ENCODE results near the gene GPR61. TPM values are rescaled to one million over a fixed set of nuclear protein-coding genes. Genes with fewer than 3 reads are reported as not detected.

Gene GPR61
- total RNA-seq, 1 donor from 2014 or later = not detected

DNA sequence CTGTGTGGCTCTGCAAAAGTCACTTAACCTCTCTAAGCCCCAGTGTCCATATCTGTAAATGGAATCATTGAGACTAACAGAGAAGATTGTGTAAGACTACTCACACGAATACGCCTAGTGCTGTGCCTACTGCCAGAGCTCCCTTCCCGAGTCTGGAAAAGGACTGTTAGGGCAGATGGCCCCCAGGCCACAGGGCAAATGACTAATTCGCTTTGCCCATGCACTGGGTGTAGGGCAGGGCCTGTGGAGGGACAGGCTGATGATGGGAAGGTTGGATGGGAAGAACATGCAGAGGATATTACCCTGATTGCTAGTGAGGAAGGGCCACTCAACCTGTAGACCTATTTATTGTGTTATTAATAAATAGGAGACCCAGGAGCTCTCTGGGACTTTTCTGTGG is 4.2 kb upstream of the GPR61 start:
- no peak for DNase-seq (ENCODE audit: low spot score)

DNA sequence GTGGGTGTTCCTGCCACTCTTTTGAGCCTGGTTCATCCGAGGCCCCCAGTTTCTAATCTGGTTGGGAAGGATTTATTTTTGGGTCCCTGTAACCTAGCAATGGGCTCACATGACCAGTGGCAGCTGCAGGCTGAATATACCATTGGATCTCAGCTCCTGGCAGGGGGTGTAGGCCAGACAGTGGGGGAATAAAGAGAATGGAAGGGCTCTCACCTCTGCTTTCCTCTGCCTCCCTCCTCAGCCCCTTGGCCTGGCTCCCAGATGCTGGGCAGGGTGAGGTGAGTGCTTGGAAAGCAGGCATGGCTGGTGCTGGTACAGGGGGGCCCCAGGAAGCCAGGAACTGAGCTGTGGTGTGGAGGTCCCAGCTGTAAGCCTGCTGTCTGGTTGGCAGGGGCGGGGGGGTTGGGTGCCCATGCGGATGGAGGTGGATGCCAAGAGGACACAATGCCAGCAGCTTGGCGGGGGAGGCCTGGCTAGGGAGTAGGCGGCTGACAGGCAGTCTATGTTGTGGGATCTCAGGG is 3.6 kb upstream of the GPR61 start:
- DNase-seq (ENCODE audit: low spot score) = no peak

DNA sequence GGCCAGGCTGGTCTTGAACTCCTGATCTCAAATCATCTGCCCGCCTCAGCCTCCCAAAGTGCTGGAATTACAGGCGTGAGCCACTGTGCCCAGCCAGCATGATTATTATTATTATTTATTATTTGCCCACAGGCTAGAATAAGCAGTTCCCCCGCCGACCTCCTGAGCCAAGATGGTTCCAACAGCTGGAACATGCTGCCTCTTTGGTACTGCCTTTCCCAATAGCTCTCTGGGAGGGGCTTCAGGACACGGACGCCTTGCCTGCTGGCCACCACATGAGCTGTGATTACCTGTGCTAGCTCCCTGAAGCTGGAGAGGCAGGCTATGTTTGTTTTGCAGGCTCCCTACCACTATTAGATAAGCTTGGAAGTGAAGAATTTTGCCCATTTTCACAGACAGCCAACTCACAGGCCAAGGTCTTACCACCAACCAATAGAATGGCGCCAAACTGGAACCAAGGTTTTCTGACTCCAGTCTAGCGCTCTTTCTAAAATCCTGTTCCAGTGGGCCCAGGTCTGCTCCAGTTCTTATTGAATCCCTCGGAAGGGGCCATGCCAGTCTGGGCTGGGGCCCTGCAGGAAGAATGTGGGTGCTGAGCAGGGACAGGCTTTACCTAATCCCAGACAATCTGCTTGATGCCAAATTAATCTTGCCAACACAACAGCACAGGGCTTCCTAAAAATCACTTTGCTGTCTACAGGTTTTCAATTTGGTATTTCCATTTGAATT is 2.1 kb upstream of the GPR61 start:
- no peak for DNase-seq (ENCODE audit: low spot score)

GRCh38 chr1:109538827-109539555 is 681 bp upstream of the GPR61 start:
- no peak for DNase-seq (ENCODE audit: low spot score)

DNA sequence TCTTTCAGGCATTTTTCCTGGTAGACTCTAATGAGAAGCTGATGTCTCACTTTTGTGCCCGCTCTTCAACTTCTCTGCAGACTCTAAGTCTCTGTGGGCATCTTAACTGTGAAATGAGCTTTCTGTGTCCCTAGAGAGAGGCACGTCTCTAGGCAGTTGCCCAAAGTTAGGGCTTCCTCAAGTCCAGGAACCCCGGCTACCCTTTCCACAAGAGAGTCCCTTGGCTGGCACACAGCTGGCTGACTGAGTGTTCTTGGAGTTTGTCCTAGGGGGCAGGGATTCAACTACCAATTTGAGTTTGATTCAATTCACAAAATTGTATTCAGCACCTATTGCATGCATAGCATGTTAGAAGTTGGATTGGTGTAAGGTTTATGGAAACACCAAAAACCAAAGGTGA is 1.4 kb downstream of the GPR61 start:
- no peak for DNase-seq (ENCODE audit: low spot score)

DNA sequence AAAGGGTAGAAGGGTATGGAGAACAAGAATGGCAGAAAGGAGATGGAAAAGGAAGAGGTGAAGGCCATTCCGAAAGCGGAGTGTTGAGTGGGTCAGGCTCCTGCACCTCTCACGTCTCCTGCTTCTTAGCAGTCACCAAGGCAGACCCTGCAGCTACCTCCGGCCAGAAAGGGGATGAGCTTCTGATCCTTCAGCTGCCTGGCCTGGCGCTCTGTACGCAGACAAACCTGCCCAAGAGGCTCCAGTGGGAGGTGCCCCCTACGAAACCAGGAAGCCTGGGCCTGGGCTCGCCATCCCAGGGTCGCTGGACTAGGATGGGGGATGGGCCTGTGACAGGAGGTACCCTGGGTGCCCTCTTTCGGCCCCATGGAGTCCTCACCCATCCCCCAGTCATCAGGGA is 3.0 kb downstream of the GPR61 start:
- no peak for DNase-seq (ENCODE audit: low spot score)

DNA sequence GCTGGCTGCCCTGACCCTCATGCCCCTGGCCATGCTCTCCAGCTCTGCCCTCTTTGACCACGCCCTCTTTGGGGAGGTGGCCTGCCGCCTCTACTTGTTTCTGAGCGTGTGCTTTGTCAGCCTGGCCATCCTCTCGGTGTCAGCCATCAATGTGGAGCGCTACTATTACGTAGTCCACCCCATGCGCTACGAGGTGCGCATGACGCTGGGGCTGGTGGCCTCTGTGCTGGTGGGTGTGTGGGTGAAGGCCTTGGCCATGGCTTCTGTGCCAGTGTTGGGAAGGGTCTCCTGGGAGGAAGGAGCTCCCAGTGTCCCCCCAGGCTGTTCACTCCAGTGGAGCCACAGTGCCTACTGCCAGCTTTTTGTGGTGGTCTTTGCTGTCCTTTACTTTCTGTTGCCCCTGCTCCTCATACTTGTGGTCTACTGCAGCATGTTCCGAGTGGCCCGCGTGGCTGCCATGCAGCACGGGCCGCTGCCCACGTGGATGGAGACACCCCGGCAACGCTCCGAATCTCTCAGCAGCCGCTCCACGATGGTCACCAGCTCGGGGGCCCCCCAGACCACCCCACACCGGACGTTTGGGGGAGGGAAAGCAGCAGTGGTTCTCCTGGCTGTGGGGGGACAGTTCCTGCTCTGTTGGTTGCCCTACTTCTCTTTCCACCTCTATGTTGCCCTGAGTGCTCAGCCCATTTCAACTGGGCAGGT is 3.8 kb downstream of the GPR61 start:
- no peak for DNase-seq (ENCODE audit: low spot score)

DNA sequence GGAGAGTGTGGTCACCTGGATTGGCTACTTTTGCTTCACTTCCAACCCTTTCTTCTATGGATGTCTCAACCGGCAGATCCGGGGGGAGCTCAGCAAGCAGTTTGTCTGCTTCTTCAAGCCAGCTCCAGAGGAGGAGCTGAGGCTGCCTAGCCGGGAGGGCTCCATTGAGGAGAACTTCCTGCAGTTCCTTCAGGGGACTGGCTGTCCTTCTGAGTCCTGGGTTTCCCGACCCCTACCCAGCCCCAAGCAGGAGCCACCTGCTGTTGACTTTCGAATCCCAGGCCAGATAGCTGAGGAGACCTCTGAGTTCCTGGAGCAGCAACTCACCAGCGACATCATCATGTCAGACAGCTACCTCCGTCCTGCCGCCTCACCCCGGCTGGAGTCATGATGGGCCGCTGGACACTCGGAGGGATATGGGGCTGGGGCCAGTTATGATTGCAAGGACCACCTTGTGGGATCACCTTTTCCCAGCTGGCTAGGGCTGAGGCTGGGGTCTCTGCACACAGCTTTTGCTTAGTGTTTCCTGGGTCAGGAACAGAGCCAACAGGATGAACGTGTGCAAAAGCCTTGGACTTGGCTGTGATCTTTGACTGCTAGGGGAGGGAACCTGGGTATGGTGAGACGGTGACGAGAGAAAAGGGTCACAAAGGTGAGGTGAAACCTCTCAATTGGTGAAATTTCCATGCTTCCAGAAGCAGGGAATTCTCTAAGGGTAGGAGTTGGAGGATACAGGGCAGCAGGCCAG is 4.5 kb downstream of the GPR61 start:
- no peak for DNase-seq (ENCODE audit: low spot score)

- DNase-seq (ENCODE audit: low spot score) = peak; percentile 89
Measured at GRCh38 chr1:109546311-109547109, 6.8 kb downstream of the GPR61 start.

GRCh38 chr1:109547463-109548320 is 8.0 kb downstream of the GPR61 start:
- DNase-seq (ENCODE audit: low spot score) = no peak

DNA sequence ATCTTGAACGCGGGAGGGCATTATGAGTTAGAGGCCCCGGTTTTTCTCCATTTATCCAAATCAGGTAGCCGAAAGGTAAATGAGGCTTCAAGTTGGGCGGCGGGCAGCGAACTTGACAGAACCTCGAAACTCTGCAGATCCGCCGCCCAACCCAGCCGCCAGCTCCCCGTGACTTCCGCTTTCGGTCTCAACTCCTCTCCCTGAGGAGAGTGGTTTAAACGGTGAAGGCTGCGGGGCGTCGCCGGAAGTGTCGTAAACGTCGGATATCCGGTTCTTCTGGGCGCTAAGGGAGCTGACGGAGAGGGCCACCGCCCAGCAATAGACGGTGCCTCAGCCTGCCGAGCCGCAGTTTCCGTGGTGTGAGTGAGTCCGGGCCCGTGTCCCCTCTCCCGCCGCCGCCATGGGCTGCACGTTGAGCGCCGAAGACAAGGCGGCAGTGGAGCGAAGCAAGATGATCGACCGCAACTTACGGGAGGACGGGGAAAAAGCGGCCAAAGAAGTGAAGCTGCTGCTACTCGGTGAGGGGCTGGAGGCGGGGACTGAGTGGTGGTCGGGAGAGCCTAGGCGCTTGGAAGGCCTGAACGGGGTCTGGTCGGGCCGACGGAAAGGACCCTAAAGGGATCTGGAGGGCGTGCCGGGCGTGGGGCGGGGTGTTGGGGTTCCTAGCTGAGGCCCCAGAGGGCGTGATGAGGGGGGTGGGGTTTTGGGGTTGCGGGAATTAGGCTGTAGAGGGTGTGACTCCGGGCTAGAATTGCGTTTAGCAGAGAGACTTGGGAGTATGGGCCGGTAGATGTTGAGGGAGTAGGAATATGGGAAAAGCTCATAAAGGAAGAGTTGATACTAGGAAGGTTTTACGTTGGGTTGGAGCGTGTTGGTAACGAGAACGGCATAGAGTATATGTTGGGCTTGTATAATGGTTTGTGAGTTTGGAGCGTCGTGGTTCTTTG is 8.9 kb downstream of the GPR61 start, which contains the start of gene GNAI3:
GNAI3 (plus strand) TSS at position 295 of the 947 bp plus-strand sequence; CDS start at position 401, 106 bp downstream.
- peak; percentile 98 for DNase-seq (ENCODE audit: low spot score)

GRCh38 chr1:109556563-109556962 is 16.9 kb downstream of the GPR61 start:
- no peak for DNase-seq (ENCODE audit: low spot score)

GRCh38 chr1:109557520-109557919 is 17.8 kb downstream of the GPR61 start:
- DNase-seq (ENCODE audit: low spot score) = no peak

GRCh38 chr1:109559995-109560394 is 20.3 kb downstream of the GPR61 start:
- no peak for DNase-seq (ENCODE audit: low spot score)

DNA sequence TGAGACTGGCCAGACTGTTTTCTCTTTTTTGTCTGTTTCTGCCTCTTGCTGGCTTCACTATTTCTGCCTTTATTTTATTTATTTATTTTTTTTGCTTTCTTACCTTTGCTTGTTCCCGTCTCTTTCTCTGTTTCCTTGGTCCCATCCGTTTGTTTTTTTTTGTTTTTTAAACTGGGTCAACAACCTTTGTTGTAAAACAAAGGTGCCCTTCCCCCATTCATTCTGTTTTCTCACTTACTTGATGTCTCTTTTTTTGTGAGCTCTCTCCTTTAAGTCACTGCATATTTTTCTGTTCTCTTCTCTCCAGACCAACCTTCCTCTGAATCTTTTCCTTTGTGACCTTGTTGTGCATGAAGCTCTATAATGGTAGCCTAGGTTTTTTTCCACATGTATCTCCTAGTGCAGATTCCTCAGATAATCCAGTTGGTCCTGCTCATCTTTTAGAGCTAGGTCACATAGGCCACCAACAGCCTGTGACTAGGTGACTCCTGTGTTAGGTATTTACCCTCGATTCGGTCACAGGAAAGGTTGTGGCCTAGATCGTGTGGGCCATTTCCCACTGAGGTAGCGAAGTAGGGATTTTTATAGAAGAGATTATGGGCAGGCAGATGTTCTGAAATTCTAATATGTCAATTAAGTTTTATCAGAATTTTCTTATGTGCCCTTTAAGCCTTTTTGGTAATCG is 24.7 kb downstream of the GPR61 start:
- DNase-seq (ENCODE audit: low spot score) = no peak

DNA sequence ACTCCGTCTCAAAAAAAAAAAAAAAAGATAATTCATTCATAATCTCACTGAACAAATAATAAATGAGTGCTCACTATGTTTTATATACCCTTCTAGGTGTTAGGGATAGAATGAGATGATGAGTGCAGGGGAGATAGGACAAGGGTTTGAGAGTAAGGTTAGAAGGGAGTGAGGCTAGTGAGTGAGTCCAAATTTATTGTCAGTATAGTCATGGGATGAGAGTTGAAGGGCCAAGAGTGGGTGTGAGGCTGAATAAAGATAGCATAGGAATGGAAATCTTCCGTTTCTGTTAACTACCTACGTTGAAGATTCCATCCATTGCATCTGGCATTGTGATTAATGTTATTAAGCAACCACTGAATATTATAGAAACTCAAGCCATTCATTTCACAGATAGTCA is 25.6 kb downstream of the GPR61 start:
- no peak for DNase-seq (ENCODE audit: low spot score)

- no peak for DNase-seq (ENCODE audit: low spot score)
Measured at GRCh38 chr1:109566982-109567381, 27.3 kb downstream of the GPR61 start.
